RPMI7951 (cell line): Measurements from ENCODE around the gene CYP21A2. TPM values are rescaled to one million over a fixed set of nuclear protein-coding genes. Genes with fewer than 3 reads are reported as not detected.
"Not testable (repeated sequence)": the region's sequence is repeated elsewhere in the genome, so short reads cannot be mapped to it uniquely, and the experiment has no call there.

Source experiments
- DNase-seq: peaks from one replicate; pipeline ENCODE4 v3.0.0-alpha.2; 2012; ENCODE audit warnings: low read depth
- total RNA-seq: library from RNA; depleted of rRNA; stranded (reverse); fragments of >200 nt; shearing (Covaris generic); gene quantifications from 2 replicates; pipeline ENCODE4 v1.2.3, GENCODE V29; 2014

CYP21A2 gene
- total RNA-seq, 1 experiment from 2014 or later: not detected

DNA sequence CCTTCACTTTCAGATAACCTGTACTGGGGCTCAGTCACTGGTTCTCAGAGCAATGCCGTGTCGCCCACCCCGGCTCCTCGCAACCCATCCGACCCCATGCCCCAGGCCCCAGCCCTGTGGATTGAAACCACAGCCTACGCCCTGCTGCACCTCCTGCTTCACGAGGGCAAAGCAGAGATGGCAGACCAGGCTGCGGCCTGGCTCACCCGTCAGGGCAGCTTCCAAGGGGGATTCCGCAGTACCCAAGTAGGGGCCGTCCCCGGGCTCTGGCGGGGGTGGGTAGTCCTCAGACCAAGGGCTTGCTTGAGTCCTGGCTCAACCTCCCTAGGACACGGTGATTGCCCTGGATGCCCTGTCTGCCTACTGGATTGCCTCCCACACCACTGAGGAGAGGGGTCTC is 8.7 kb upstream of the CYP21A2 start:
- DNase-seq: not testable (repeated sequence)

GRCh38 chr6:32035283-32036013 is 2.8 kb upstream of the CYP21A2 start:
- not testable (repeated sequence) for DNase-seq

DNA sequence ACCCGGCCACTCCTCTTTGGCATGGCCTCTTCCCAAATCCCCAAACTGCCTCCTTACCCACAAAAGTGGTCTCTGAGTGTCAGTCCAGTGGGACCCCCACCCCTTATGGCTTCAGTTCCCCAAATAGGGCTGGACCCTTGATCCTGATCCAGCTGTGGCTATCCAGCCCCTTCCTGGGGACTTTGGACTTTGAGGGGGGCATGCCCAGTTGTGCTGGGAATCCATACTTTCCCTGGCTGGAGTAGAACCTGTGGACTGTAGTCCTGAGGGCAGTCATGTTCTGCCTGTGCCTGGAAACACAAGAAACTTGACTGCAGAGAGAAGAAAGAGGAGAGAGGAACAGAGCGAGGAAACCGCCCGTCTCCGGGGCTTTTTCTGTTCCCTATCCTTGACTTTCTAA is 1.1 kb upstream of the CYP21A2 start:
- DNase-seq: not testable (repeated sequence)

- not testable (repeated sequence) for DNase-seq
These were observed 663 bp downstream of the CYP21A2 start for GRCh38 chr6:32038878-32039277.

GRCh38 chr6:32039321-32040274 is 1.4 kb downstream of the CYP21A2 start:
- DNase-seq: not testable (repeated sequence)

- not testable (repeated sequence) for DNase-seq
These were observed 2.3 kb downstream of the CYP21A2 start for GRCh38 chr6:32040299-32041049.

GRCh38 chr6:32041050-32041321 is 2.8 kb downstream of the CYP21A2 start:
- not testable (repeated sequence) for DNase-seq

GRCh38 chr6:32041385-32041784 is 3.2 kb downstream of the CYP21A2 start:
- not testable (repeated sequence) for DNase-seq

DNA sequence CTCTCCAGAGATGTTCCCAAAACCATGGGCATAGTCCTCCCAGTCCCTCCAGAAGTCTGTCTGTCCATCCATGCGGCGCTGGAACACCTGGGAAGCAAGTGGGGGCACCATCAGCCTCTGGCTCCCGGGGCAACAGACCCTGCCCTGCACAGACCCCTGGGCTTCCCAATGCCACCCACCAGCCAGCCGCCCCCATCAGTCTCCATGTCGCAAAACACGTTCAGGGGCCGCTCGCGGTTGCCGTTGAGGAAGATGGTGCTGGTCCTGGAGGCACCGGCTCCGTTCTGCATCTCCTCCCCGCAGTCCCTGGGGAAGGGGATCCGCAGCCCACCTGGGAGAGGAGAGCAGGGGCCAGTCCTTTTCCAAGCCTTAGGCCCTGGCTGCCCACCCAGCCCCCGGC is 4.1 kb downstream of the CYP21A2 start:
- not testable (repeated sequence) for DNase-seq

DNA sequence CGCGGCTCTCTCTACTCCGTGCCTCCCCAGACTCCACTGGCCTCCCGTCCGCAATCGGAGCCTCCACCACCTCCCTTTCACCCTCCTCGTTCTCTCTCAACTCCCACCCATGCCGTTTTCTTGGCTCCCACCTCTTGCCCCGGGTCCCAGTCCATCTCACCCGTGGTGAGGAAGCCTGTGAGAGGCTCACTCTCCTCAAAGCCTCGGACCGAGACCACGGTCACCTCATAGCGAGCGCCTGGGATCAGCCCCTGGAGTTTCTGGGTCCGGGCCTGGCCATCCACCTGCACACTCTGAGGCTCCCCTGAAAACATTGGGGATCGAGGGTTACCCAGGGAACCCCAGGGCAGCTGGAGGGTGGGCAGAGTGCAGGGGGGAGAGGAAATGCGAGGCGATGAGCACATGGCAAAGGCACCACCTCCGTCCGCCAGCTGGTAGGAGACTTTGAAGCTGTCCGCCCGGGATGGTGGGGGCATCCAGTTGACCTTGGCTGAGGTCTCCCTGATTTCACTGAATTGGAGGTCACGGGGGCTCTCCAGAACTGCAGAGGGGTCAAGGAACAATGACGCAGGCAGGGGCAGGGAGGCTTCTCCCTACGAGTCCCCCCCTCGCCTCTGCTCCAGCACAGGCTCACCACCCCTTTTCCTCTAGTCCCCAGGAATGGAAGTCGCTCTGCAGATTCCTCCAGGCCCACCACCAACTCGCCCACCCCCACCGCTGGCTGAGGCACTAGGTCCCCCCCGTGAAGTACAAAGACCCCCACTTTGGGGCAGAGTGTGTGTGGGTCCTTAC is 5.6 kb downstream of the CYP21A2 start:
- DNase-seq: not testable (repeated sequence)

- not testable (repeated sequence) for DNase-seq
These were observed 6.7 kb downstream of the CYP21A2 start for GRCh38 chr6:32044916-32045315.

- no peak for DNase-seq
These were observed 7.7 kb downstream of the CYP21A2 start for GRCh38 chr6:32045811-32046449.

DNA sequence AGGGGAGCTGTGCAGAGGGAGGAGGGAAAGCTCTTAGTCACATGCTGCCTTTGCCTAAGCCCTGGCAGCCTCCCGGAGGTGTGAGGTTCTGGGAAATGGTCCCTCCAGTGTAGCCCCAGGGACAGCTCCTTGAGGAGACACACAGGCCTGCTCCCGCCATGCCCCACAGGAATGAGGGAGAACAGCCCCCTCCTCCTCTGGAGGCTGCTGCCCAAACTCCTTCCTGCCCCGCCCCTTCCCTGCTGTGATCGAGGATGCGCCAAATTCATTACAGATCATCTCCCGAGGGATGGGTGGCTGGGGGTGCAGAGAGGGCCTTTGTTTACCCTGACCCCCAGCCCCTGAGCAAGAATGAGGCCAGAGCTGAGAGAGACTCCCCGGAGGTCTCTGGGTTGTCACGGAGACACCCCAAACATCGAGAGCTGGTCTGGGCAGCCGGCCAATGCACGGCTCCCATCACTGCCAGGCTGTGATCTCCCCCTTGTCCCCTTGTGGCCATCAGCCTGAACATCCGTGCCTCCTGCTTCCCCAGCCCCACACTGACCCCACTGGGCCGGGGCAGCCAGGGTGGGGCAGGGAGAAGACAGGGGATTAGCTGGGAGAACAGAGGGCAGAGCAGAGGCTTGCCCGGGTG is 8.4 kb downstream of the CYP21A2 start:
- peak; percentile 41 for DNase-seq

DNA sequence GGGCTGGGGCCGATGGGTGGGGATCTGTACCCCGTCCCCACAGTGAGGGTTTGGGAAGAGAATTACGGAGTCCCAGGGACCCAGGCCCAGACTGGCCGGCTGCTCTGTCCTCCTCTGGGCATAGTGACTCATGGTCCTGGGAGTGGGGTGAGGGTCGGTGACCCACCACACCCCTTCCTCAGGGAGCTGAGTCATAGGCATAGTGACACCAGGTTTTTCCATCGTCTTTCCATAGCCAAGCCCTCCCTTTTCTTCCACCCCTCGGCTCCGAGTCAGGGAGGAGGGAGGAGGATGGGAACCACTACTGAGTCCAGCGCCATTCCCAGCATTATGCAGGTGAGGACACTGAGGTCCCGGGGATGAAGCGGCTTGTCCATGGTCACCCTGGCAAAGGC is 8.9 kb downstream of the CYP21A2 start:
- DNase-seq: peak; percentile 49

GRCh38 chr6:32047539-32047854 is 9.3 kb downstream of the CYP21A2 start:
- DNase-seq: no peak

GRCh38 chr6:32047855-32048766 is 9.9 kb downstream of the CYP21A2 start:
- DNase-seq: peak; percentile 53

GRCh38 chr6:32049149-32049548 is 10.9 kb downstream of the CYP21A2 start:
- DNase-seq: not testable (repeated sequence)

DNA sequence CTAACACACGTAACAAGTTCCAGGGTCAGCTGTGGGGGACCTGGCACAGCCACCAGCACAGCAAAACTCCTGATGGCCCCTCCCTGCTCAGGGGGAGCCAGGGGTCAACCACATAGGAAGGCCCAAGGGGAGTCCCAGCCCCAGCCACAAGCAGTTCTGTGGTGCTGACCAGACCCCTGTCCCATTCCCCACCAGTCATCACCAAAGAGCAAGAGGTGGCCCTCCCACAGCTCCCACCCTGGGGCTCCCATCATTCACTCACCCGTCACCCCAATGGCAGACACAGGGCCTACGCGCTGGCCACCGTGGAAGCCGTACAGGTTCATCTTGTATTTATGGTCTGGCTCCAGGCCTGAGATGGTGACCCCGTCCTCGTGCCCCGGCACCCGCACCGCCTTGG is 11.5 kb downstream of the CYP21A2 start:
- not testable (repeated sequence) for DNase-seq

DNA sequence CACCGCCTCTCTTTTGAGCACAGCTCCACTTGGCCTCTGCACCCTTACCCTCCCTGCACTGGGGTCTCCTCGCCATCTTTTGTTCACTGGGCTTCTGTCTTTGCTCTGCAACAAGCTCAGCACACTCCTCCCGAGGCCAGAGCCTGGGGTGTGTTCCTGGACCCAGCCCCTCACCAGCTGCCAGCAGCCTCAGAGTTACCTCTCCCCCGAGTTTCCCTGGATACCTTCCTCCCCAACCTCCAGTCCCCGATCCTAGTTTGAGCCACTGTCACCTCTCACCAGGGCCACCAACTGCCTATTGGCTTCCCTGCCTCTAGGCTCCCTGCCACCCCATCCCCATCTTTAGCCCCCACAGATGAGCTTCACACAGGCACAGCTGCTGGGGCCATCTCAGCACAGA is 12.3 kb downstream of the CYP21A2 start:
- no peak for DNase-seq
